ENCODE measurements around the gene TNKS1BP1. TPM values are rescaled to one million over a fixed set of nuclear protein-coding genes. Genes with fewer than 3 reads are reported as not detected.

Gene TNKS1BP1
- total and polyA plus RNA-seq, 2 of the 8 experiments (the other 6 are each of a cell fraction or from before 2014, with no cell fraction given) = 50.0 to 122 TPM

GRCh38 chr11:57370941-57371340 lies 46.2 kb upstream of the TNKS1BP1 start (continued):
- TF ChIP-seq SIX5 (IDR thresholded peaks at IDR 0.05; ENCODE audit: low read depth, low read length) = no peak
